Sigmoid colon (tissue), 4 donors: ENCODE data around the gene ANTXRL.

Source experiments
- CTCF ChIP-seq, 4 experiments: fragments of 450-650 bp in 3 of 4; fragments of 200-600 bp in 1 of 4; IDR thresholded peaks; one replicate each; pipeline ENCODE4 v1.5.1; 2016 to 2019; ENCODE audit warnings: antibody characterized with exemption in 4 of 4, mild to moderate bottlenecking in 3 of 4, moderate library complexity in 2 of 4
- EP300 ChIP-seq, 4 donors: sonication (generic); formaldehyde crosslinking; IDR thresholded peaks; one replicate each; pipeline ENCODE4 v1.6.1; 2017; ENCODE audit warnings: antibody characterized with exemption in 4 of 4
- POLR2A ChIP-seq, 2 donors: fragments of 450-650 bp; IDR thresholded peaks; one replicate each; pipeline ENCODE4 v1.6.1; 2016; ENCODE audit warnings: antibody characterized with exemption in 2 of 2, mild to moderate bottlenecking in 2 of 2, moderate library complexity in 2 of 2
- POLR2AphosphoS5 ChIP-seq, 4 donors: sonication (generic); formaldehyde crosslinking; IDR thresholded peaks; one replicate each; pipeline ENCODE4 v1.6.1; 2017; ENCODE audit warnings: antibody characterized with exemption in 4 of 4

- TF ChIP-seq CTCF (IDR thresholded peaks at IDR 0.05) = no peak
- TF ChIP-seq POLR2AphosphoS5 (IDR thresholded peaks at IDR 0.05) = no peak
- TF ChIP-seq POLR2A (IDR thresholded peaks at IDR 0.05) = no peak
- TF ChIP-seq EP300 (IDR thresholded peaks at IDR 0.05) = no peak
Observed at GRCh38 chr10:46321770-46322169, 35.0 kb downstream of the ANTXRL start.
